ENCODE results near the gene SLC8A2.

Gene SLC8A2

GRCh38 chr19:47503130-47503825 lies 31.6 kb upstream of the SLC8A2 start:
- no peak for DNase-seq (ENCODE audit: low read depth in 2 of 2)

GRCh38 chr19:47499863-47500830 lies 28.5 kb upstream of the SLC8A2 start:
- no peak for DNase-seq (ENCODE audit: low read depth in 2 of 2)

DNA sequence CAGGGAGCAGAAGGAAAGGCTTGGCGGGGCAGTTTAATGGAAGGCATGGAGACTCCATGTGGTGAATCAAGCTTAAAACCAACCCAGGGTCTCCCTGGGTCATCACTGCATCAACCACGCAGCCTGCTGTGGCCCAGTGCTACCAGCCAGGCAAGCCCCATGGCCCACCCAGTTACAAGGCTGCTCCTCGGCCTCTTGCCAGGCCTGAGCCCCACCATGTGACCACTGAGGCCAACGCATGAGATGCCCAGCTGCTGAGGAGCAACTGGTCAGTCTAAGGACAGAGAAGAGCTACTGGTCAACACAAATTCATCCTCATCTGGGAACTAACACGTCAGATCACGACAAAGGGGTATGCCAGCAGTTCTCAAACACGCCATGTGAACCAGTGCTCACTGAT lies 27.7 kb upstream of the SLC8A2 start:
- DNase-seq (ENCODE audit: low read depth in 2 of 2): no peak

- no peak for DNase-seq (ENCODE audit: low read depth in 2 of 2)
Measured at GRCh38 chr19:47498561-47498960, 26.9 kb upstream of the SLC8A2 start.

GRCh38 chr19:47497821-47498520 lies 26.3 kb upstream of the SLC8A2 start:
- no peak for DNase-seq (ENCODE audit: low read depth in 2 of 2)

DNA sequence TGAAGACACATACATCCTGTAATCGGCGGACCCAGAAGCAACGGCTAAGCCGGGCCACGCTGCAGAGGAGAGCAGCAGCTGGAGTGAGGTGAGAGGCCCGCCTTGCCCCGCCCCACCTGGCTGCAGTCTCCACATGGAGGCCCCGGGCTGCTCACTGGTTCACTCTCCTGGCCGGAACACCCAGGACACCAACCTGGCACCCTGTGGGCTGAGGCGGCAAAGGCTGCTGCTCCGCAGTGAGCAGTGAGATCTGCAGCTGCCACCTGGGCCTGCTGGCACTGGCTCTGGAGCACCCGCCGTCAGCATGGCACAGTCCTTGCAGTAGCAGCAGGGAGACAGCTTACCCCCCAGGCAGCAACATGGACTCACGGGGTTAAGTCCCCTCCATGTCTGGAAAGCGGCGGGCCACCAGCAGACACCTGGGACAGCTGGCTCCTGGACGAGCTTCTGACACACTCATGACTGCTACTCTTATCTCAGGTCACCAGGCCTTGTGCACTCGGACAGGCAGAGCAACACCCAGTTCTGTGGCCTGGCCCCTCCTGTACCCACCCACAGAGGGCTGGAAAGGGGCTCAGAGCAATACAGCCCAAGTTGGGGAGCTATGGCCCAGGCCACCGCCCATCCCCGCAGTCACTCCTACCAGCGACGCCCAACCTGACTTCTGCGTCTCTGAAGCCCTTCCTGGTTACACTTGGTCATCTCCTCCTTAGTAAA lies 25.5 kb upstream of the SLC8A2 start:
- no peak for DNase-seq (ENCODE audit: low read depth in 2 of 2)

DNA sequence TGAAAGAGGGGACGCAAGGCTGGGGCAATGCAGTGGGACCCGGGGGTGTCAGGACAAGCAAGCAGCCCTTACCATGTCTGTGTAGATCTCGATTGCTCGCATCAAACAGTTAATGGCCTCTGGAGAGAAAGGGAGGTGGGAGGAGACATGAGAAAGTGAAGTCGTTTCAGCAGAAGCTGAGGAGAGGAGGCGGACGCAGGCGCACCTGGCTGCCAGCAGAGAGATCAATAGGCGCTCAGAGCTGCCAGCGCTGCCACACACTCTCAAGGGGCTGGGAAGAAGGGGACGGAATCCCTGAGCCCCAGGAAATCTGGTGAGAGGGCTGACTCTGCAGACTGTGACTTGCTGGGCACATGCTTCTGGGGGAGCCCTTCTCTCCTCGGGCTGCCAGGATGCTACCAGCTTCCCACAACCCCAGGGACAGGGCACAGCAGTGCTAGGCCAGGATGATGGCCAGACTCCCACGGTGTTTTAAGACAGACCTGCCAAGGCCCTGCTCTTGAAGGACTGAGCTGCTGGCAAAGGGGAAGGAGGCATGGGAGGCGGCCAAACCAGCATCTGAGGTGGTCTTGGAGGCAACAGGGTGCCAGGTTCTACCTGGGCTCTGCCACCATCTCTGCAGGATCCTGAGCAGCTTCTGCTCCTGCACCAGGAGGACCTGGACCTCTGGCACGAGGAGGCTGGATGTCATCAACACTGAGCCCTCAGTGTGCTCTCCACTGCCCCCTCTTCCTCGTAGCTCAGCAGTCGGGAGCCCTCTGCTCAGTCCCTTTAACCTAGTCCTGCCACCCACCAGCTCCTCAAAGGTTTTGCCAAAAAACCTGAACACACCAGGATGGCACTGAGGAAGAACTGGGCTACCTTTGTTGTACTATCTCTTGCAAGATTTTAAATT lies 24.0 kb upstream of the SLC8A2 start:
- DNase-seq (ENCODE audit: low read depth in 2 of 2): no peak

- DNase-seq (ENCODE audit: low read depth in 2 of 2): no peak
Measured at GRCh38 chr19:47494729-47495128, 23.0 kb upstream of the SLC8A2 start.

DNA sequence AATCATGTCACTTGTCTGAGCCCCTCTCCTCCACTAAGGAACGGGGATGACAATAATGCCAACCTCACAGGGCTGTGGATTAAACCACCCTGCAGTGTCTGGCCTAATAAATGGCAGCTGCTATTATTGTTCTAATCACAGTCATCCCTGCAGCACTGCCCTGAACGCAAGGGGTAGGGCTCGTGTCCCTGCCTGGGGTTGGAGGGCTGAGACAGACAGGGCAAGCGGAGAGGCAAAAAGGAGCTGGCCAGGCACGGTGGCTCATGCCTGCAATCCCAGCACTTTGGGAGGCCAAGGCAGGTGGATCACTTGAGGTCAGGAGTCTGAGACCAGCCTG lies 22.5 kb upstream of the SLC8A2 start:
- DNase-seq (ENCODE audit: low read depth in 2 of 2): no peak

- no peak for DNase-seq (ENCODE audit: low read depth in 2 of 2)
Measured at GRCh38 chr19:47493378-47494210, 21.9 kb upstream of the SLC8A2 start.

GRCh38 chr19:47492571-47493377 lies 21.1 kb upstream of the SLC8A2 start:
- no peak for DNase-seq (ENCODE audit: low read depth in 2 of 2)

GRCh38 chr19:47492137-47492533 lies 20.4 kb upstream of the SLC8A2 start:
- DNase-seq (ENCODE audit: low read depth in 2 of 2): no peak

- no peak for DNase-seq (ENCODE audit: low read depth in 2 of 2)
Measured at GRCh38 chr19:47491358-47492136, 19.9 kb upstream of the SLC8A2 start.

GRCh38 chr19:47490847-47491246 lies 19.2 kb upstream of the SLC8A2 start:
- no peak for DNase-seq (ENCODE audit: low read depth in 2 of 2)

GRCh38 chr19:47490031-47490430 lies 18.3 kb upstream of the SLC8A2 start:
- no peak for DNase-seq (ENCODE audit: low read depth in 2 of 2)

DNA sequence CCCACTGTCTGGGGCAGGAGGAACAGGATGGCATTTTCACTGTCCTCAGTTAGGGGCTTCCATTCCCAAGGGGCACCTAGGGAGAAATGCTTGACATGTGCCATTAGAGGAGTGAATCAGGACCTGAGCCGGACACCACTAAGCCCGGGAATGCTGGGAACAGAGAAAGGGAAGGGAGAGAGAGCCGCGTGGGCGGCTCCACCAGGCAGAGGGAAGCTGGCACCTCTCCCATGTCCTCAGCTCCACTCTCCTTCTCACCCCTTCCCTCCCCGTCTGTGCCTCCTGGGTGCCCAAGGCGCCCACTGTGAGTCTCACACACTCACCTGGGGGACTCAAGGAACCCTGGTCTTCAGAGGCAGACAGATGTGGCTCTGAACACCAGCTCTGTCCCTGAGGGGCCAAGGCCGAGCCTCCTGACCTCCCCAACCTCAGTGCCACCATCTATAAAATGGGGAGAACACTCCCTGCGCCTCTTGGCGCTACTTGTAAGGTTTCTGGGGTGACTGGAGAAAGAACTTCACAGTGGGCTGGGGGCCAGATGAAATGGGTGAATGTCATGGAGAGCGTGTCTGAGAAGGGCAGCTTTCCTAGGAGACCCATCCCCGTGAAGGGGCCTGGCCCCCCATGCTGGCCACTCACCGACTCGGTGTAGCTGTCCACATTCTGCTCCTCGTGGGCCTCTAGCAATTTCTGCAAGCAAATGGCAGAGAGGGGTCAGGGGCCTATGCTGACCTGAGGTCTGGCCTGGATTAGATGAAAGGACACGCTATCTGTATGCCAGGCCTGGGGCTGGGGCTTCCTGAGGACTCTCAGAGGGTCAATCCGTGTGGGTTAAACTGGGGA lies 17.6 kb upstream of the SLC8A2 start:
- DNase-seq (ENCODE audit: low read depth in 2 of 2): no peak
